ENCODE results near the gene SLC22A8.
"Not testable (repeated sequence)": the region's sequence is repeated elsewhere in the genome, so short reads cannot be mapped to it uniquely, and the experiment has no call there.

SLC22A8 gene

DNA sequence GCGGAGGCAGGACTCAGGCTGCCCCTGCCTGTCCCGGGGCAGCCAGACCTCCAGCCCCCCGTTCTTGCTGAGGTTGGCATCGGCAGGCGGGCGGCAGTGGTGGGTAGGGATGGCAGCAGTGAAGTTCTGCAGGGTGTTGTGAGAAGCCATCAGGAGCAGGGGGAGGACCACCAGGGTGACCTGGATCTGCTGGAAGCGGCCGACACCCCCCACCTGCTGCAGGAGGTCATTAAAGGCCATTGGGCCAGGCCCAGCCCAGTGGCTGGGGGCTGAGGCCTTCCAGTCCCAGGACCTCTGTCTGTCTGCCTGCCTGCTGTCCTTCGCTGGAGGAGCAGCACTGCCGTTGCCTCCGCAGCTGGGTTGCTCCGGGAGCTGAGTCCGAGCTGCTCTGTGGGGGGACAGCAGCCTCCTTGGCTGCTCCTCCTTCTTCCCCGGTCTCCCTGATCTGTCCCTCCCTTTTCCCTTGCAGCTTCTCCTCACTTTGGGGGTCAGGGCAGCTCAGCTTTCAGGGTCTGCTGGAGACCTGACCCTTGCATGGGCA lies 31.1 kb downstream of the SLC22A8 start, which contains the start of gene SLC22A6:
Gene SLC22A6 (minus strand): TSS at position 517 of the 541 bp plus-strand sequence. CDS start 277 bp downstream, at position 240.
- DNase-seq, result no peak

- DNase-seq, result no peak
Measured at GRCh38 chr11:62983536-62984199, 32.0 kb downstream of the SLC22A8 start.

- no peak for DNase-seq
Measured at GRCh38 chr11:62981743-62982142, 33.9 kb downstream of the SLC22A8 start.

- no peak for DNase-seq
Measured at GRCh38 chr11:62980133-62980760, 35.4 kb downstream of the SLC22A8 start.

DNA sequence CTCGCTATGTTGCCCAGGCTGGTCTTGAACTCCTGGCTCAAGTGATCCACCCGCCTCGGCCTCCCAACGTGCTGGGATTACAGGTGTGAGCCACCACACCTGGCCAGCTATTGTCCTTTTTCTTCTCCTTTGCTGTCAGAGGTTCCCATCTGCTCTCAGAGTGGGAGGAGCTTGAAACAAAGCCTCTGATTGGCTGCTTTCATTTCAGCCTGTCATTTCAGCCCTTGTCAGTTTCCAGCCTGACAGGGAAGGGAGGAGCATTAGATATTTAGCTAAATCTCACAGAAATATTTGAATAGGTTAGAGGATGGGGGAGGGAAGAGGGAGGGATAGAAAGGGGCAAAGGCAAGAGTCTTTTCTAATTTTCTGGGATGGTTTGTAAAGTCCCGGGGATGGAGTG lies 39.5 kb downstream of the SLC22A8 start:
- DNase-seq, result no peak

DNA sequence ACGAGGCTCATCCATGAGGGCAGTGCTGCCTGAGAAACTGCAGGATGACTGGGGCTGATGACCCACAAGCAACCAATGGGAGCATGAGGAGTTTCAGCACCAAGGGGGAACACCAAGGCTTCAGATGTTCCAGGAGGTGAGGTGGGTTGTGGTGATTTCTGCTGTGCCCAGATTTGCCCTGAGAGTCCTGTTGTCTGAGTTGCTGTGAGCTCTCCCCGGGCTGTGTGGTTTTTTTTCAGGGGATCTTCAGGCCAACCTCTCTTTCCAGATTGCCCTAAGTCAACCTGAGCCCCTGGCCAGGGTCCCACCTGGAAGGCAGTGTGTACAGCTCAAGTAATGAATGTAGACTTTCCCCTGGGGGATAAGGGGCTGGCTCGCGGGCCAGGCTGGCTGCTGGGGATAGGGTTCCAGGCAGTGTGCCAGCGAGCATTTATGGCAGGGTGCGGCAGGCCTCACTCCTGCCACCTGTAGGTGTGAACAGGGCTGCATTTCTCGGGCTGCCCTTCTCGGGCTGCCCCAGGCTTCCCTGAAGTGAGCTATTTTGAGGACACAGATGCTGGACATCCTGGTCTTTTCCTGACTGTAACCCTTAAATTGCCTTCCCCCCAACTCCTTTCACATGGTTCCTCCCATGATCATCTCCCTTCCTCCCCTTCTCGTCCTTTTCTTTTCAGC lies 40.7 kb downstream of the SLC22A8 start:
- DNase-seq, result peak; percentile 20

DNA sequence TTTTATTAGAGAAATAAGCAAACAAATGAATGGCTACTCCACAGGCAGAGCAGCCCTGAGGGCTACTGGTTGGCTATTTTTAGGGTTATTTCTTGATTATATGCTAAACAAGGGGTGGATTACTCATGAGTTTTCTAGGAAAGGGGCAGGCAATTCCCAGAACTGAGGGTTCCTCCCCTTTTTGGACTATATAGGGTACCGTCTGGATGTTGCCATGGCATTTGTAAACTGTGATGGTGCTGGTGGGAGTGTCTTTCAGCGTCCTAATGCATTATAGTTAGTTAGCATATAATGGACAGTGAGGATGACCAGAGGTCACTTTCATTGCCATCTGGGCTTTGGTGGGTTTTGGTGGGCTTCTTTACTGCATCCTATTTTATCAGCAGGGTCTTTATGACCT lies 50.1 kb downstream of the SLC22A8 start:
- DNase-seq, result no peak

- no peak for DNase-seq
Measured at GRCh38 chr11:62962391-62962790, 53.2 kb downstream of the SLC22A8 start.

DNA sequence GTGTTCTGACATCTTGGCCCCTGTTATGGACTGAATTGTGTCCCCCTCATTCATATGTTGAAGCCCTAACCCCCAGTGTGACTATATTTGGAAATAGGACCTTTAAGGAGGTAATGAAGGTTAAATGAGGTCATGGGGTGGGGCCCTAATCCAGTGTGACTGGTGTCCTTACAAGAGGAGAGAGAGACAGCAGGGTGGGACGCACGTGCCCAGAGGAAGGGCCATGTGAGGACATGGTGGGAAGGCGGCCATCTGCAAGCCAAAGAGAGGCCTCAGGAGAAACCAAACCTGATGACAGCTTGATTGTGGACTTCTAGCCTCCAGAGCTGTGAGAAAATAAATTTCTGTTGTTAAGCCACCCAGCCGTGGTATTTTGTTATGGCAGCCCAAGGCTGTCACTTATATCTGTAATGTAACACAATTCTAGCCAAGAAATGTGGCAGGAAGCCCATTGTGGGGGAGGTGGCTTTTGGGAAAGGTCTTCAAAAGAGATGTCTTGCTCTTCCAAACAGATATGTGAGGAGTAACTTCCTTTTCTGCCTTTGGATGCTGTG lies 54.5 kb downstream of the SLC22A8 start:
- DNase-seq, result no peak

DNA sequence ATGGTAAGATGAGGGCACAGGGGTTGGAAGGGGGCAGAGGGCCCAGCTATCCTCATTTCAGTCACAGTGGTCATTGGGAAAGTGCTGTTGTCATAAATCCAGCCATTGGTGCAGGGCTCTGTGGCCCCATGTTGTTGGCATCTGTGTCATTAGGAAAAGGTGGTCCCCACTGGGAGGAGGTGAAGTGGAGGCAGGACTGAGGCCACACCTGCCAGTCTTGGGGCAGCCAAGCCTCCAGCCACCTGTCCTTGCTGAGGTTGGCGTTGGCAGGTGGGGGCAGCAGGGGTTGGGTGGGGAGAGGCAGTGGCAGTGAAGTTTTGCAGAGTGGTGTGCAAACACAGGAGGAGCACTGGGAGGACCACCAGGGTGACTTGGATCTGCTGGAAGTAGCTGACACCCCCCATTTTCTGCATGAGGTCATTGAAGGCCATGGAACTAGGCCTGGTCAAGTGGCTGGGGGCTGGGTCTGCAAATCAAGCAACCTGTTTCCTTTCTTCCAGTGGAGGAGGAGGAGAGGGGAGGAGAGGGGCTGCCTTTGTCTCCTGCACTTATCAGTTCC lies 56.1 kb downstream of the SLC22A8 start:
- DNase-seq, result no peak

- DNase-seq, result no peak
Measured at GRCh38 chr11:62958547-62959421, 56.9 kb downstream of the SLC22A8 start.

DNA sequence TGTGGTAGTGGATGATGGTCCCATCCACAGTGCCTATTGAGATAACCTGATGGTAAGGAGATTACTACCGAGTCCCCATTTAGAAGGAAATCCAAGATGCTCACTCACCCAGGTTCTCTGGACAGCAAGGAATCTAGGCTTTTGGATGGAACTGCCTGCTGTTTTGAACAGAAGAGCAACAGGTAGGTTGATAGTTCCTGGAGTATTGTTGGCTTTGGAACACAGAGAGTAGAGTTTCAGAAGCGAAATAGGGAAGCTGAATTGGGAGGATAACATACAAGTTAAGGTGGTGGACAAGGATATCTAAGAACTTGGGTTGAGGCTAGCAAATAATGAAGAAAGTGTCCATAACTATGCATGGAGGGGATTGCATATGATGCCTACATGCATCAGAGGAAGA lies 58.5 kb downstream of the SLC22A8 start:
- DNase-seq, result no peak

DNA sequence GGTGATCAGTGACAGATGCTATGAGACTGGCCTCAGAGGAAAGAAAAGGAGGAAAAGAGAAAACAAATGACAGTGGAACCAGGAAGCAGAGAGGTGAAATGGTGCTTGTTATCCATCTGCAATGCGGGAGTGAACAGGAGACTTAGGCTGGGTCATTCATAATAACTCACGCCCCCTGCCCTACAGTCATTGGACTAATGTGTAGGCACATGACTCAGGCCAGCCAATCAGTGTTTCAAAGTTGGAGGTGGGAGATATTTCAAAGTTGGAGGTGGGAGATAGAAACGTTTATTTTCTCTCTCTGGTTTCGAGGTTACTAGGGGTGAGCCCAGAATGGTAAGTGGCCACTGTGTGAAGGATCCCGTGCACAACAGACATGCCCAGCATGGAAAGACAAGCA lies 61.2 kb downstream of the SLC22A8 start:
- DNase-seq, result no peak

DNA sequence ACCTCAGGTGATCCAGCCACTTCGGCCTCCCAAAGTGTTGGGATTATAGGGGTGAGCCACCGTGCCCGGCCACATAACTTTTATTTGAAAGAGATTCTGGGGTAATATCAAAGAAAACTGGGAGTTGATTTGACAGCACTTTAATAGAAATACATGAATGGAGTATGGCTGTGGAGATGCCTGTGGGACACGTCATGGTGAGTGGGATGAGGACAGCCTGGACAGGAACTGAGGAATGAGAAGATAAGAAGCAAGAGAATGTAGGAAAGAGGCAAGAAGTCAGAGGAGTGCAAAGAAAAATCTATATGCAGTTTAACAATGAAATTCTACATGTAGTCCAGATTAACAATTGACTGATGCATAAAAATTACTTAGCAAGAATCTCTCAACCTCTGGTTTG lies 61.8 kb downstream of the SLC22A8 start:
- no peak for DNase-seq

DNA sequence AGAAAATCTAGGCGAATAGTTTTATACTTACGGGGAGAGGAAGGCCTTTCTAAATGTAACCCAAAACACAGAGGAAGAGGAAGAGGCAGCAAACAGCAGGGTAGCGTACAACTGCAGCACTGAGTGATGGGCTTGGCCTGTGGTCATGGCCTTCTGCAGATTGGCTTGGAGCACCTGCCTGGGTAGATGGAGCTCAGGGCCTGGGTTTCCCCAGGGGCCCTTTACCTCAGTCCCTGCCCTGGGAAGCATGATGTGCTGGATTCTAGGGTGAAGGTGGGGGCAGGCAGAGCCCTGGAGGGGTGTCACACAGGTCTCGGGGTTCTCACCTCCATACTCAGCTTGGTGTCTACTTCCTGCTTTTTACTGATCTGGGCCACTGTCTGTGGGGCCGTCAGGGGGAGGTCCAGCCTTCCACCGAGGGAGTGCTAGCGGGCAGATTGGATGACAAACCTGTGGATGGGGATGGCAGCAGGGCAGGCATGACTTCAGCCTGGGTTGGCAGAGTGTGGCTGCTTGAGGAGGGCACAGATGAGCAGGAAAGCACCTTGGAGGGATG lies 66.8 kb downstream of the SLC22A8 start:
- no peak for DNase-seq

DNA sequence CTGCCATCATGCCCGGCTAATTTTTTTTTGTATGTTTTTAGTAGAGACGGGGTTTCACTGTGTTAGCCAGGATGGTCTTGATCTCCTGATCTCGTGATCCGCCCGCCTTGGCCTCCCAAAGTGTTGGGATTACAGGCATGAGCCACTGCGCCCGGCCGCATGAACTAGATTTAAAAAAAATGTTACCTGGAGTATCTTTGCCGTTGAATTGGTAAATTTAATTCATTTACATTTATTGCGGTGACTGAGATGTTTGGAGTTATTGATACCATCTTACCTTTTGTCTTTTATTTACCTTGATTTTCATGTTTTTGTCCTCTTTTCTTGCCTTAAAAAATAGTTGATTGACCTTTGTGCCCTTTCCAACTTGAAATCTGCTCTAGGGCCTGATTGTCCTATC lies 70.1 kb downstream of the SLC22A8 start:
- not testable (repeated sequence) for DNase-seq

Data from NCI-H1048 (cell line).